PFSK-1 (cell line): ENCODE results near the gene IL2RA.

Source experiments
- FOXP2 ChIP-seq: optimal IDR thresholded peaks from 2 replicates; pipeline ENCODE3; 2011; ENCODE audit warnings: borderline replicate concordance, control low read depth, inconsistent platforms; ENCODE audit not compliant: insufficient read depth; ENCODE audit errors: extremely low read length, extremely low read depth
- POLR2AphosphoS5 ChIP-seq: IDR thresholded peaks from 2 replicates; pipeline ENCODE4 v1.6.1; 2012; ENCODE audit warnings: low read depth, mild to moderate bottlenecking, control low read depth, low read length, moderate library complexity
- REST ChIP-seq, 2 experiments: IDR thresholded peaks; 2 replicates each; pipeline versions ENCODE4 v1.6.1 to v1.8.0; 2011 to 2012; ENCODE audit warnings: low read depth in 2 of 2, low read length in 2 of 2, control low read depth in 1 of 2, inconsistent platforms in 1 of 2, mild to moderate bottlenecking in 1 of 2, moderate library complexity in 1 of 2; ENCODE audit not compliant: insufficient read depth in 1 of 2
- SIN3A ChIP-seq: IDR thresholded peaks from 2 replicates; pipeline ENCODE4 v1.6.1; 2012; ENCODE audit warnings: mild to moderate bottlenecking, low read length, moderate library complexity, borderline replicate concordance; ENCODE audit not compliant: insufficient read depth
- TAF1 ChIP-seq: IDR thresholded peaks from 2 replicates; pipeline ENCODE4 v1.6.1; 2012; ENCODE audit warnings: low read length, control low read depth, borderline replicate concordance; ENCODE audit not compliant: insufficient read depth

- TF ChIP-seq POLR2AphosphoS5 (no peak), REST (IDR thresholded peaks at IDR 0.05; ENCODE audit: insufficient read depth in 1 of 2, low read depth in 2 of 2, low read length in 2 of 2) (no peak), TAF1 (no peak), SIN3A (no peak), FOXP2 (no peak)
Measured at GRCh38 chr10:5999440-6000165, 62.6 kb downstream of the IL2RA start.
